ENCODE measurements around the gene MRM2.

Gene MRM2

DNA sequence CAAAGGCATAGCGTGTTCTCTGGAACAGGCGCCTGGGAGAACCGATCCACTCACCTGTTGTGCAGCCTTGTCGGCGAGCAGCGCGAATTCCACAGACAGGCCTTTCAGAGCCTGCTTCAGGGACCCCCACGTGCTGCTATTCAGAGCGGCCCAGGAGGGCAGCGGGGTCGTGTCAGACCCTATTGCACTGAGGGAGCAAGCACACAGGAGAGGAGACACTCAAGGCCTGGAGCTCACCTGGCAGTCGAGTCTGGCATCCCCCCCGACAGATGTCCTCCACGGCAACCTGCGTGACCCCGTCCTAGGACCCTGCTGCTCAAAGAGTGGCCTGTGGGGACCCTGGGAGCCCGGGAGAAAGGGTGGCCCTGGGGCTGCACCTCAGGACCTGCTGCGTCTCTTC lies 21.2 kb upstream of the MRM2 start:
- no peaks in the 10 kb centered on the region for H3K9me3 ChIP-seq
- no peak overlapping the region for H3K4me3 ChIP-seq (ENCODE audit: low read depth in 1 of 2, low read length in 1 of 2)
- H3K27ac ChIP-seq = no peak overlapping the region
- H3K36me3 ChIP-seq = no peaks in the 10 kb centered on the region
- TF ChIP-seq, protein P1, sequence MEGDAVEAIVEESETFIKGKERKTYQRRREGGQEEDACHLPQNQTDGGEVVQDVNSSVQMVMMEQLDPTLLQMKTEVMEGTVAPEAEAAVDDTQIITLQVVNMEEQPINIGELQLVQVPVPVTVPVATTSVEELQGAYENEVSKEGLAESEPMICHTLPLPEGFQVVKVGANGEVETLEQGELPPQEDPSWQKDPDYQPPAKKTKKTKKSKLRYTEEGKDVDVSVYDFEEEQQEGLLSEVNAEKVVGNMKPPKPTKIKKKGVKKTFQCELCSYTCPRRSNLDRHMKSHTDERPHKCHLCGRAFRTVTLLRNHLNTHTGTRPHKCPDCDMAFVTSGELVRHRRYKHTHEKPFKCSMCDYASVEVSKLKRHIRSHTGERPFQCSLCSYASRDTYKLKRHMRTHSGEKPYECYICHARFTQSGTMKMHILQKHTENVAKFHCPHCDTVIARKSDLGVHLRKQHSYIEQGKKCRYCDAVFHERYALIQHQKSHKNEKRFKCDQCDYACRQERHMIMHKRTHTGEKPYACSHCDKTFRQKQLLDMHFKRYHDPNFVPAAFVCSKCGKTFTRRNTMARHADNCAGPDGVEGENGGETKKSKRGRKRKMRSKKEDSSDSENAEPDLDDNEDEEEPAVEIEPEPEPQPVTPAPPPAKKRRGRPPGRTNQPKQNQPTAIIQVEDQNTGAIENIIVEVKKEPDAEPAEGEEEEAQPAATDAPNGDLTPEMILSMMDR (IDR thresholded peaks at IDR 0.05) = no peak
- H3K4me1 ChIP-seq (ENCODE audit: control insufficient read depth in 1 of 2, insufficient read depth in 1 of 2, low read depth in 1 of 2, low read length in 1 of 2) = peaks cover 11 to 15% of the 10 kb centered on the region in 2 experiments
- no peaks in the 10 kb centered on the region for H3K27me3 ChIP-seq

DNA sequence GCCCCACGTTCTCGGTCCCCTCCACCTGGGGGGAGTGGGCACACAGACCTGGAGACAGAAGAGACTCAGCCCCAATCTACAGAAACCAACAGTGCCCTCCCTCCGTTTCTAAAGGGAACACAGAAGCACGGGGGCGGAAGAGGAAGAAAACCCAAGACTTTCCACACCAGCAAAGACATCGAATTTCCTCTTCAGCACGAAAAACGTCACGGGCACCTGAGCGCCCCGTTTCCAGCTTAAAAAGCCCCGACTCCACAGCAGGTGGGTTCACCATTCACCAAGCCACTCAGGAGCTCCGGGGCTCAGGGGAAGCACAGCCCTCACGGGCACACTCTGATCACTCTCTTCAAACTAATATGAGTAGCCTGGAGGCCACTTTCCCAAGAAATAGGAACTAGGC lies 19.6 kb upstream of the MRM2 start:
- H3K4me3 ChIP-seq (ENCODE audit: low read depth in 1 of 2, low read length in 1 of 2) = peak overlapping the region; percentile 64 to 71
- H3K27me3 ChIP-seq = no peaks in the 10 kb centered on the region
- H3K36me3 ChIP-seq = peaks cover 5% of the 10 kb centered on the region
- H3K4me1 ChIP-seq (ENCODE audit: control insufficient read depth in 1 of 2, insufficient read depth in 1 of 2, low read depth in 1 of 2, low read length in 1 of 2) = peaks cover 11 to 15% of the 10 kb centered on the region in 2 experiments
- TF ChIP-seq, protein P1 (IDR thresholded peaks at IDR 0.05) = no peak
- H3K9me3 ChIP-seq = no peaks in the 10 kb centered on the region
- H3K27ac ChIP-seq = peak overlapping the region; percentile 98

DNA sequence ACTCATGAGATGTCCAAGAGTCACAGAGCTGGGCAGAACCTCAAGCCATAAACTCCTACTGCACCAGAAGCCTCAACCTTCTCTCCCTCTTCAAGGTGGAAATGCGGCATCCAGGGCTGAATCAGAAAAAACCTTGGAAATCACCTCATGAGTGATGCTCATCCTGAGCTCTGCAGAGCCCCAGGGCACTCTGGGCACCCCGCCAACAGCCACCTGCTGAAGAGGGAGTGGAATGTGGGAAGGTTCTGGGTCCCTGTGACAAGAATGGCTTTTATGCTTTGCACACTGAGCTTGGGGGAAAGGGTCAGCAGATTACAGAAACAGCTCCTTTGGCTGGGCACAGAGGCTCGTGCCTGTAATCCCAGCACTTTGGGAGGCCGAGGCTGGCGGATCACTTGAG lies 18.8 kb upstream of the MRM2 start:
- Histone ChIP-seq H3K9me3 (no peaks in the 10 kb centered on the region), H3K36me3 (peaks cover 11% of the 10 kb centered on the region), H3K27me3 (no peaks in the 10 kb centered on the region), H3K4me3 (ENCODE audit: low read depth in 1 of 2, low read length in 1 of 2) (no peak overlapping the region), H3K4me1 (ENCODE audit: control insufficient read depth in 1 of 2, insufficient read depth in 1 of 2, low read depth in 1 of 2, low read length in 1 of 2) (peaks cover 11 to 15% of the 10 kb centered on the region in 2 experiments), H3K27ac (peak overlapping the region; percentile 98)
- TF ChIP-seq, protein P1 (IDR thresholded peaks at IDR 0.05) = no peak

DNA sequence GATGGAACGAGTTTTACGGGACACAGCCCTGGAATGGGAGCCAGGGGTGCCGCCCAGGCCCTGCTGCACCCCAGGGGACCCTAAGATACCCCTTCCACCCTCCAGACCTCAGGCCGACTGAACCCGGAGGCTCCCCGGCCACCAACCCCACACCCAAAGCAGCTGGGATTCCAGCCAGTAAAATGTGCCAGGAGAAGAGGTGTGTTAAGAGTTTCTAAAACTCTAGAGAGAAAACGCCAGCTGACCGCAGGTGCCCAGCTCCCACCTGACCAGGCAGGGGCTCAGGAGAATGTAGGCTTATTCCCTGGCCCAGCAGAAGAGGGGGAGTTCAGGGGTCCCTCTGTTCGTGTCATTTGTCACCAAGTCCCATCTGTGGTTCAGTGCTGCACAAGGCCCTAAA lies 17.5 kb upstream of the MRM2 start:
- Histone ChIP-seq H3K36me3 (peaks cover 11% of the 10 kb centered on the region), H3K9me3 (no peaks in the 10 kb centered on the region), H3K27me3 (no peaks in the 10 kb centered on the region), H3K4me3 (ENCODE audit: low read depth in 1 of 2, low read length in 1 of 2) (no peak overlapping the region), H3K27ac (no peak overlapping the region), H3K4me1 (ENCODE audit: control insufficient read depth in 1 of 2, insufficient read depth in 1 of 2, low read depth in 1 of 2, low read length in 1 of 2) (peaks cover 11 to 15% of the 10 kb centered on the region in 2 experiments)
- TF ChIP-seq, protein P1 (IDR thresholded peaks at IDR 0.05) = no peak

DNA sequence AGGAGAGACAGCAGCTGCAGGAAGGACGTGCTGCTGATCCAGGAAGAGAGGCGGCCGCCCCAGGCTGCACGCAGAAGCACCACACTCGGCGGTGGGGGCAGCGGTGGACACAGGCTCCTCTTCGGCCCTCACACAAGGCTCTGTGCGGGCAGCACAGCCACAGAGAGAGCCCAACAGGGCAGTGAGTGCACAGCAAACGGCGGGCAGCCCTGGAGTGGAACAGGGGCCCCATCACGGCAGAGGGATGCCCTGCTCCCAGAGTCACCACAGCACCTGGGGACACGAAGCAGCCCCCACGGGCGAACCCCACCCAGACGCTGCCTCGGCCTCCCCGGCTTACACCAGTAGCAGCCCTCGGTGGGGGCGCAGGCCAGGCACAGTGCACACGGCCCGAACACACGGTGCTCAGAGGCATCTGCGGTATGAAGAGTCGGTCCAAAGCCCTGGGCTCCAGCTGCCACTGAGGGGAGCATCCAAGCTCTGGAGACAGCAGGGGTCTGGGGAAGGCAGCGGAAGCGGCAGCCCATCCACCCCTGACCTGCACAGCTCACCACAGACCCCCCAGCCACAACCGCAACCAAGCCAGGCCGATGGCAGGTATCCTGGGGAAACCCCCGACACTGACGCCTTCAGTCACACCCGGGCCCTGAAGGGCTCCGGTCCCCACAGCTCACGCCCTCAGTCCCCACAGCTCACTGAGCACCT lies 16.8 kb upstream of the MRM2 start:
- peaks cover 11 to 15% of the 10 kb centered on the region in 2 experiments for H3K4me1 ChIP-seq (ENCODE audit: control insufficient read depth in 1 of 2, insufficient read depth in 1 of 2, low read depth in 1 of 2, low read length in 1 of 2)
- H3K27me3 ChIP-seq = no peaks in the 10 kb centered on the region
- TF ChIP-seq, protein P1 (IDR thresholded peaks at IDR 0.05) = no peak
- H3K4me3 ChIP-seq (ENCODE audit: low read depth in 1 of 2, low read length in 1 of 2) = no peak overlapping the region
- no peaks in the 10 kb centered on the region for H3K9me3 ChIP-seq
- H3K36me3 ChIP-seq = peaks cover 11% of the 10 kb centered on the region
- no peak overlapping the region for H3K27ac ChIP-seq
